Thyroid gland (tissue), 4 donors: ENCODE data around the gene RAB6A.

Experiments
- CTCF ChIP-seq, 6 experiments: fragments of 200-600 bp in 3 of 6; fragments of 450-650 bp in 3 of 6; sonication (generic) in 3 of 6; IDR thresholded peaks; one replicate each; pipeline ENCODE4 v1.5.1; 2016 to 2019; ENCODE audit warnings: antibody characterized with exemption in 6 of 6, mild to moderate bottlenecking in 2 of 6, inconsistent platforms in 1 of 6, moderate library complexity in 1 of 6
- POLR2A ChIP-seq, 2 donors: fragments of 450-650 bp; IDR thresholded peaks; one replicate each; pipeline ENCODE4 v1.6.1; 2017; ENCODE audit warnings: antibody characterized with exemption in 2 of 2, mild to moderate bottlenecking in 2 of 2, moderate library complexity in 1 of 2

- TF ChIP-seq CTCF (IDR thresholded peaks at IDR 0.05) (peak; percentile 86 to 99 (median 97)), POLR2A (IDR thresholded peaks at IDR 0.05) (no peak)
Observed at GRCh38 chr11:73661035-73661628, 99.7 kb downstream of the RAB6A start.
